Muscle of arm (tissue), 12 donors: ENCODE data around the gene SETD1B. TPM values are rescaled to one million over a fixed set of nuclear protein-coding genes. Genes with fewer than 3 reads are reported as not detected.
A peak's percentile ranks its signal among the peaks of the same experiment; 100 is the strongest.

Source experiments
- DNase-seq: peaks from one replicate; pipeline ENCODE4 v3.0.0-alpha.2; 2013
- polyA plus RNA-seq, 12 donors: library from polyadenylated mRNA; unstranded; fragments of 120-200 nt; gene quantifications; one replicate each; pipeline ENCODE4 v1.2.1, GENCODE V29; 2013; ENCODE audit not compliant: insufficient read length in 12 of 12

The SETD1B gene
- polyA plus RNA-seq, 12 donors: 6.7 to 20.2 (median 8.1) TPM; not detected in 1

GRCh38 chr12:121807642-121808347, 4.0 kb downstream of the SETD1B start:
- DNase-seq: no peak

- no peak for DNase-seq
Measured at GRCh38 chr12:121808623-121809022, 4.8 kb downstream of the SETD1B start.

- no peak for DNase-seq
Measured at GRCh38 chr12:121809712-121810116, 5.9 kb downstream of the SETD1B start.

GRCh38 chr12:121810234-121810817, 6.5 kb downstream of the SETD1B start:
- no peak for DNase-seq

GRCh38 chr12:121810833-121811433, 7.1 kb downstream of the SETD1B start:
- no peak for DNase-seq

GRCh38 chr12:121811434-121812319, 7.9 kb downstream of the SETD1B start:
- peak; percentile 76 for DNase-seq

GRCh38 chr12:121812320-121812871, 8.6 kb downstream of the SETD1B start:
- no peak for DNase-seq

- DNase-seq: no peak
Measured at GRCh38 chr12:121812921-121813896, 9.4 kb downstream of the SETD1B start.

- no peak for DNase-seq
Measured at GRCh38 chr12:121813951-121814350, 10.1 kb downstream of the SETD1B start.

- DNase-seq: no peak
Measured at GRCh38 chr12:121814429-121815119, 10.8 kb downstream of the SETD1B start.

GRCh38 chr12:121815263-121815662, 11.5 kb downstream of the SETD1B start:
- DNase-seq: no peak

GRCh38 chr12:121816925-121817647, 13.3 kb downstream of the SETD1B start:
- DNase-seq: no peak

GRCh38 chr12:121817648-121818043, 13.8 kb downstream of the SETD1B start:
- DNase-seq: no peak

- DNase-seq: no peak
Measured at GRCh38 chr12:121819212-121819949, 15.6 kb downstream of the SETD1B start.

- no peak for DNase-seq
Measured at GRCh38 chr12:121820056-121820455, 16.2 kb downstream of the SETD1B start.

- DNase-seq: no peak
Measured at GRCh38 chr12:121822393-121823100, 18.7 kb downstream of the SETD1B start.

GRCh38 chr12:121823101-121823726, 19.4 kb downstream of the SETD1B start:
- no peak for DNase-seq
